ENCODE measurements around the gene CFD.

The CFD gene

GRCh38 chr19:903266-903797 lies 43.9 kb downstream of the CFD start:
- no peak for DNase-seq (ENCODE audit: extremely low read depth in 1 of 2, low read depth in 1 of 2)

- no peak for DNase-seq (ENCODE audit: extremely low read depth in 1 of 2, low read depth in 1 of 2)
Measured at GRCh38 chr19:904545-904944, 45.1 kb downstream of the CFD start.

GRCh38 chr19:906480-906879 lies 47.0 kb downstream of the CFD start:
- DNase-seq (ENCODE audit: extremely low read depth in 1 of 2, low read depth in 1 of 2), result no peak

- no peak for DNase-seq (ENCODE audit: extremely low read depth in 1 of 2, low read depth in 1 of 2)
Measured at GRCh38 chr19:907183-907853, 47.9 kb downstream of the CFD start.

GRCh38 chr19:911197-912033 lies 52.0 kb downstream of the CFD start:
- DNase-seq (ENCODE audit: extremely low read depth in 1 of 2, low read depth in 1 of 2), result no peak

GRCh38 chr19:912181-913079 lies 53.0 kb downstream of the CFD start:
- DNase-seq (ENCODE audit: extremely low read depth in 1 of 2, low read depth in 1 of 2), result no peak
